Renal cortex interstitium (tissue), 3 donors: ENCODE results near the gene KRT33B. TPM values are rescaled to one million over a fixed set of nuclear protein-coding genes. Genes with fewer than 3 reads are reported as not detected.

Experiments
- polyA plus RNA-seq, 3 donors: library from polyadenylated mRNA; unstranded; fragments of 120-200 nt; gene quantifications; one replicate each; pipeline ENCODE4 v1.2.1, GENCODE V29; 2013; ENCODE audit not compliant: insufficient read length in 3 of 3

Gene KRT33B
- polyA plus RNA-seq, 3 donors: not detected

Other genes with a start within 250 kb of the KRT33B start
- gene KRTAP4-12, start 245.6 kb downstream of the KRT33B start, polyA plus RNA-seq: not detected
- gene KRTAP4-6, start 229.3 kb downstream of the KRT33B start, polyA plus RNA-seq: not detected
- gene KRTAP4-5, start 220.0 kb downstream of the KRT33B start, polyA plus RNA-seq: not detected
- gene KRTAP4-4, start 209.1 kb downstream of the KRT33B start, polyA plus RNA-seq: not detected
- gene KRTAP4-3, start 201.6 kb downstream of the KRT33B start, polyA plus RNA-seq: not detected
- gene KRTAP4-2, start 191.6 kb downstream of the KRT33B start, polyA plus RNA-seq: not detected
- gene KRTAP4-1, start 184.9 kb downstream of the KRT33B start, polyA plus RNA-seq: not detected
- gene KRTAP9-1, start 179.9 kb downstream of the KRT33B start, polyA plus RNA-seq: not detected
- not detected for gene KRTAP9-2, start 143.2 kb downstream of the KRT33B start, polyA plus RNA-seq
- gene KRTAP9-3, start 137.4 kb downstream of the KRT33B start, polyA plus RNA-seq: not detected
- gene KRTAP9-8, start 131.8 kb downstream of the KRT33B start, polyA plus RNA-seq: not detected
- gene KRTAP9-4, start 120.1 kb downstream of the KRT33B start, polyA plus RNA-seq: not detected
- not detected for gene KRTAP9-9, start 114.4 kb downstream of the KRT33B start, polyA plus RNA-seq
- gene KRTAP9-6, start 104.4 kb downstream of the KRT33B start, polyA plus RNA-seq: under 1 TPM in 1 of 3 donors, not detected in 2; 0.19 TPM
- gene KRTAP9-7, start 94.1 kb downstream of the KRT33B start, polyA plus RNA-seq: not detected
- gene KRTAP29-1, start 67.0 kb downstream of the KRT33B start, polyA plus RNA-seq: not detected
- gene KRTAP16-1, start 60.5 kb downstream of the KRT33B start, polyA plus RNA-seq: not detected
- under 1 TPM in 1 of 3 donors, not detected in 2; 0.17 TPM for gene KRTAP17-1, start 54.1 kb downstream of the KRT33B start, polyA plus RNA-seq
- not detected for gene KRT33A, start 19.0 kb downstream of the KRT33B start, polyA plus RNA-seq
- not detected for gene KRT34, start 12.5 kb upstream of the KRT33B start, polyA plus RNA-seq
- gene KRT31, start 27.8 kb upstream of the KRT33B start, polyA plus RNA-seq: not detected
- gene KRT37, start 54.8 kb upstream of the KRT33B start, polyA plus RNA-seq: not detected
- gene KRT38, start 71.2 kb upstream of the KRT33B start, polyA plus RNA-seq: not detected
- gene KRT32, start 97.6 kb upstream of the KRT33B start, polyA plus RNA-seq: not detected
- gene KRT35, start 111.3 kb upstream of the KRT33B start, polyA plus RNA-seq: not detected
- gene KRT36, start 120.1 kb upstream of the KRT33B start, polyA plus RNA-seq: not detected
- gene KRT13, start 135.8 kb upstream of the KRT33B start, polyA plus RNA-seq: under 1 TPM; 0.20 to 0.42 (median 0.33) TPM
- 1 to 10 TPM in 1 of 3 donors, under 1 TPM in 2; 0.51 to 2.0 (median 0.72) TPM for gene KRT15, start 149.1 kb upstream of the KRT33B start, polyA plus RNA-seq
- gene KRT19, start 158.5 kb upstream of the KRT33B start, polyA plus RNA-seq: 100 to 1,000 TPM; 155 to 178 (median 173) TPM
- gene KRT9, start 202.2 kb upstream of the KRT33B start, polyA plus RNA-seq: under 1 TPM in 1 of 3 donors, not detected in 2; 0.07 TPM
- gene KRT14, start 217.1 kb upstream of the KRT33B start, polyA plus RNA-seq: under 1 TPM in 1 of 3 donors, not detected in 2; 0.39 TPM
- not detected for gene KRT16, start 243.0 kb upstream of the KRT33B start, polyA plus RNA-seq